Kasumi-1 (cell line): ENCODE results near the gene HOXB13.
A peak's percentile ranks its signal among the peaks of the same experiment; 100 is the strongest.

Experiments used
- DNase-seq, 2 experiments: peaks; one replicate each; lab custom pipeline; 2025; lab: John Stamatoyannopoulos, UW

Gene HOXB13

DNA sequence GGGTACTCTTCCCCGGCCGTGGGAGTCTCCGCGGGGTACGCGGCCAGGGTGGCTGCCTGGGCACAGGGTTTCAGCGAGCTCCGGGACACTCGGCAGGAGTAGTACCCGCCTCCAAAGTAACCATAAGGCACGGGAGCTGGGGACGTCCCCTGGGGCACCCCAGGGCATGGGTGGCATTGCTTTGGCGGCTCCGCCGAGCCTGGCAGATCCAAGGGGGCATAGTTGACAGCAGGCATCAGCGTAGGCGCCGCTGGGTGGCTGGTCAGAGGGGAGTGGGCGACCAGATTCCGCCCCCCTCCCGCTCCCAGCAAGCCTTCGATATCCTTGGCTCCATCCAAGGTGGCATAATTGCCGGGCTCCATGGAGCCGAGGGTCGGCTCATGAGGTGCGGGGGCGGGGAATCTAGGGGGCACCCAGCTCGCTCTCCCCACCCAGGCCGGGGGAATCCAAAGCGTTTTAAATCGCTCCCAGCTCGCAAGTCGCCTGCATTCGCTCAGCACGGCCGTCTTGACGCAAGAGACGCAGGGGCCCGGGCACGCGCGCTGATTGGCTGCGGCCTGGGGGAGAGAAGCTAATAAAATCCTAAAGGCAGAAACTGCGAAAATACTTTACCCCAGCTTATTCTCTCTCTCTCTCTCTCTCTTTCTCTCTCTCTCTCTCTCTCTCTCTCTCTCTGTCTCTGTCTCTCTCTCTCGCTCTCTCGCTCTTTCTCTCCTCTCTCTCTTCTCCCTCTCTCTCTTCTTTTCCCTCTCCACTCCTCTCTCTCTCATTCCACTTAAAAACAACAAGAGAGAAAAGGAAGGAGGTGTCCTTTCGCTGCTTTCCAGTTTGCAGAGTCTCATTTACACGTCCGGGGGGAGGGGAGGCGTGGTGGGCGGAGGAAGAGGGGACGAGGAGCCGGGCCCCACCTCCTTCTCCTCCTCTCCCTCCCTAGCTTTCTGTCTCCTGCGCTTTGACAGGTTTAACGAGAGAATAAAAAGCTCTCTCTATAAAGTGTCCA lies at the start of gene HOXB13:
Gene HOXB13 (minus strand): TSS at position 519 of the 1,000 bp plus-strand sequence. CDS start 157 bp downstream, at position 362.
- DNase-seq: no peak

GRCh38 chr17:48776602-48777001 lies 48.1 kb upstream of the HOXB13 start:
- no peak for DNase-seq

- DNase-seq: no peak
Measured at GRCh38 chr17:48773245-48773644, 44.7 kb upstream of the HOXB13 start.

GRCh38 chr17:48770954-48771353 lies 42.4 kb upstream of the HOXB13 start:
- no peak for DNase-seq

DNA sequence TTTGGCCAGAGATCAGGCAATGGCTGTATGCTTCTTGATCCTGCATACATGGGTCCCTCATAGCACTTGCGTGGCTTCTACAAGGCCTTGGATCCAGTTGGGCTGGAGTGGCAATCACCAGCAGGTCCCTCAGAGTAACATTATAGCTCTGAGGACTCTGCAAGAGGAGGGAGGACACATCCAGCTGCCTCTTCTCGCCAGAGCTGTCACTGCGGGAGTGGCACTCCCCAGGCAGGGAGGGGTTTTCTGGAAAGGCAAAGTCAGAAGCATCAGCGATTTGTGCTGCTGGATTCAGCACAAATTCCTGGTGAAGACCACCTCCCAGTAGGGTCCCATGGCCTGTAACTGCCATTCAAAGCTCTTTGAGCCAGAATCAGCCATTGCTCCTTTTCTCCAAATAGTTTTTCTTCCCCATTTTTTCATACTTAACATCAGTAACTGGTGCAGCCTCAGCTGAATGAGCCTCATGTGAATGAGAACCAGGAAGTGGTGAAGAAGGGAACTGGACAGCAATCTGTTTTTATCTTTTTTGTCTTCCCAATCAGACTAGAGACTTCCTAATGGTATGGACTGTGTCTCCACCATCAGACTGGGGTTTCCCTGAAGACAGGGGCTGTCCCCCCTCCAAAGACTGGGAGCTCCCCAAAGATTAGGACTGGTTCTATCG lies 40.6 kb upstream of the HOXB13 start:
- no peak for DNase-seq

- DNase-seq: no peak
Measured at GRCh38 chr17:48767263-48767774, 38.8 kb upstream of the HOXB13 start.

GRCh38 chr17:48761114-48761513 lies 32.6 kb upstream of the HOXB13 start:
- no peak for DNase-seq

DNA sequence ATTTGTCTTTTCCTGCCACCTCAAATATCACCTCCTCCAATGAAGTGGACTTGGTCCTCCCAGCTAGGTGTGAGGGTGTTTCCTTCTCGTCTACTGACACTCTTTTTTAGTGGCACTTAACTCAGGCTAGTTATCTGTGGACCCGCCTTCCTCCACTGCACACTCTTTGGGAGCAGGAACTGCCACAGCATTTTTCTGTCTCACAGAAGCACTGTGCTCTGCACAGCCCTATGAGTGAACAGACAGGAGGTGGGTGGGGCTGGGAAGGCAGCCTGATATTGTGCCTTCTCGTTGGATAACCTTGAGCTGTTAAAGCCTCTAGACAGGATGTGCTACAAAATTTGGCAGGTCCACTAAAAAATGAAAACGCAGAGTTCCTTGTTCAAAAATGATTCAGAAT lies 31.9 kb upstream of the HOXB13 start:
- no peak for DNase-seq

- no peak for DNase-seq
Measured at GRCh38 chr17:48759288-48759687, 30.7 kb upstream of the HOXB13 start.

- DNase-seq: no peak
Measured at GRCh38 chr17:48757524-48757961, 29.0 kb upstream of the HOXB13 start.

DNA sequence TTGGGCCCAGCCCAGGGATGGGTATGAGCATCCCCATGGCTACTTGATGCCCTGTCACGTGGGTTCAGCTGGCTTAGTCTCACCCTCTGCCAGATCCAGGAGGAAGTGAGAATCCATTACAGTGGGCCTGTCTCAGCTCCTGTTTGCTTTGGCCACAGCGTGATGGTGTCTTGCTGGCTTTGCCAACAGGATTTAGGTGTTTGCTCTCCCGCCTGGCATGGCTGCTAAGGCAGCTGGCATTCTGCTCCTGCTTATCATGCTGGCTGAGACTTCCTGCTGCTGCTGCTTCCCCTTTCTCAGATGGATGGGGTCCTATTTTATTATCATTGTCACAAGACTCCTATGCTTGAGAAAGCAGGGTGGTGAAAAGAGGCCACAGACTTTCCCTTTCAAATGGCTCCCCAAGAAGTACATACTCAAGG lies 28.3 kb upstream of the HOXB13 start:
- peak; percentile 31 to 39 for DNase-seq

- peak; percentile 12 to 18 for DNase-seq
Measured at GRCh38 chr17:48755356-48755755, 26.8 kb upstream of the HOXB13 start.

GRCh38 chr17:48754500-48755261 lies 26.1 kb upstream of the HOXB13 start:
- no peak for DNase-seq

DNA sequence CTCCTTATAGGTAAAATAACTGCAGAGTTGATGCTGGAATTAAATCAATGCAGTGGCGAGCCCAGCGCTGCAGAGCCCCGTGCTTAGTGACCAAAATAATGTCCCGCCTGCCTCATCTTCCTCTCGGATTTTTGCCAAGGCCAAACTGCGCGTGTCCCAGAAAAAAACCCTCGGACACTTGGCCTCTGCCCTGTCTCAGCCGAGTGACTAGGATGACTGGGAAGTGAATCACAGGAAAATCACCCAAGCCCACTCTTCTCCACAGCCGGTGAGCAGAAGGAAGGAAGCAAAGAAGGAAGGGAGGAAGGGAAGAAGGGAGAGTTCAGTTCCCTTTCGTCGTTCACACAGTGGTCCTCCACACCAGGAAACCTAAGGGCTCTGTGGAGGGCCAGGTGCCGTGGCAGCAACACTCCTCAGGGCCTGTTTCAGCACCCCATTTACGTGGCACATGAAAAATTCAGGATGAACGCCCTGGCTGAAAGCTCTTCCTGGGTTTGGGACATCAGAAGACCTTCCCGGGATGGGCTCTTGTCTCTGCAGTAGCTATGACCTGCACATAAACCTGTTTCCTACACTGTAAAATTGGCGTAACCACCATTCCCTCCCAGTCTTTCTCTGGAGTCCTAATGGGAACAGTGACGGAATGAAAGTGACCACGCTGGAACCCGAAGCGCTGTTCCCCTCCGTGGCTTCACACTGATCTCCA lies 25.4 kb upstream of the HOXB13 start:
- DNase-seq: no peak

DNA sequence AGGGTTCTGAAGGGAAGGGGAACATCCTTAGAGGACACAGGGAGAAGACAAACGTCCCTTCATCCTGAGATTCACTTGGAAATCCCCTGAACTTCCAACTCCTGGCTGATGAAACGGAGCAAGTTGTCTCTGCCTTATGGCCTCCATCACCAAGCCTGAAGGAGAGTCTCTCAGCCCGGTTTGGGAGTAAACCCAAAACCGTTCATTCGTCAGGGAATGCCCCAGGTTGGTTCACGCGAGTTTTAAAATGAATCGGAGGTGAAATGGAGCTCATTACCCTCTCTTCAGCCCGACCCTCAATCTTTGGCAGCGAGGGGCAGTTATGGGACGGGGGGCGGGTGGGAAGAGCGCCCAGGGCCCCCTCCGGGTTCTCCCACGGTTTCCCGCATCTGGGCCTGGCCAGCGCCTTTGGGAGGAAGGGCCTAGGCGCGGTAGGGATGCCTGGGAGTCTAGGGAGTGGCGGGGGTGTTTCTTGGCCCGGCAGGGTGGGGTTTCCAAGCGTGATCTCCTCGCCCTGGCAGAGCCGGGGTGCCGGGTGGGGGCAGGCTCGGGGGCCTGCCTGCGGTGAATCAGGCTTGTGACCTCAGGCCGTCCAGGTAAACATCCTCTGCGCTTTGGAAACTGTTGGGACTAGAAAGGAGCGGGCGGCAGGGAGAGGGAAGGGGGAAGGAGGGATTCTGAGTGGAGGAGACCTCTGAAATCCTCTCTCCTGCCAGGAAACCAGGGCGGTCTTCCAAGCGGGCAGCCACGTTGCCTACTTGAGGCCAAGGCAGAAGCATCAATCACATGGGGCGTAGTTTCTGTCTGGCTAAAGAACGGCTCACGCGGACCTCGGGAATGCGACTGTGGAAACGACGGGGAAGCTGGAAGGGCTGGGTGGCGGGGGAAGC lies 24.1 kb upstream of the HOXB13 start:
- DNase-seq: no peak

- no peak for DNase-seq
Measured at GRCh38 chr17:48751733-48752398, 23.3 kb upstream of the HOXB13 start.

GRCh38 chr17:48751172-48751571 lies 22.6 kb upstream of the HOXB13 start:
- DNase-seq: no peak

- DNase-seq: no peak
Measured at GRCh38 chr17:48749621-48750553, 21.3 kb upstream of the HOXB13 start.
